ENCODE results near the gene BDH2.

The BDH2 gene

DNA sequence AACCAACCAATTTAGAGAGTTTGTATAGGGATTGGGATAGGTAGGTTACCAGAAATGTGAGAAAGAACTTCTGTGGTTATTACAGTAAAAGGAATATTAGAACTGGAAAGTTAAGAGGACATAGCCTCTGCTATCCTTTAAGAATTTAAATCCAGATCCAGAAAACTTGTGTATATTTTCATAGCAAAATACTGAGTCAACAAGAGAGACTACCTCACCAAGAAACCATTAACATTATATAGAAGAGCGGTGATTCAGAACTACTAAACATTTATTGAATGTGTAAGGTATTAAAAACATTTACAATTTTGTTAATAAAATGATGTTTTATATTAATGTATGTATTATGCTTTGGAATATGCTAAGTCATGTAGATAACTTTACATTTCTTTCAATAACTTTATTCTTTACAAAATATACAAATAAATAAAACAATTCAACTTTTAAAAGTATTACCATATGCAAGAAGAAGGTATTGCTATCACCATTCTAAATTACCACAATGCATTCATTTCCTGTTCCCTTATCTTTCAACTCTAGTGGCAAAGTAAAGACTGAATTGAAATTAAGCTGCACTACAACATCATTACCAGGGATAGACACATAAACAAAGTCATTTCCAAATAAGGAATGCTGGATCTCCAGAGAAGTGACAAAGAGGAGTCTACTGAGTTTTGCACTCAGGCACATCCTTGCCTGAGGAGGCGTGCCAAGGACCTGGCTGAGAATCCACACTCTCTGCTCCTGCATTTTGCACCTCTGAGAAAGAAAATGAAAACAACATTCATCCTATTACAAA, 6.1 kb upstream of the BDH2 start:
- ATAC-seq, result no peak
- TF ChIP-seq POU6F1 (CRISPR knock-in tag; IDR thresholded peaks at IDR 0.05; ENCODE audit: borderline replicate concordance, low read depth) (no peak), GLIS3 (CRISPR knock-in tag; IDR thresholded peaks at IDR 0.05) (no peak), ESRRG (CRISPR knock-in tag; IDR thresholded peaks at IDR 0.05) (no peak), ISL1 (CRISPR knock-in tag; IDR thresholded peaks at IDR 0.05) (no peak), BACH2 (CRISPR knock-in tag; IDR thresholded peaks at IDR 0.05; ENCODE audit: borderline replicate concordance) (no peak), PPARA (CRISPR knock-in tag; IDR thresholded peaks at IDR 0.05; ENCODE audit: borderline replicate concordance) (no peak), ZFP30 (CRISPR knock-in tag; IDR thresholded peaks at IDR 0.05) (no peak), ARNTL (CRISPR knock-in tag; IDR thresholded peaks at IDR 0.05; ENCODE audit: borderline replicate concordance, low read depth) (no peak), RARB (CRISPR knock-in tag; IDR thresholded peaks at IDR 0.05) (no peak), ZNF70 (CRISPR knock-in tag; IDR thresholded peaks at IDR 0.05) (no peak), ZNF8 (CRISPR knock-in tag; IDR thresholded peaks at IDR 0.05) (no peak), CSRNP3 (CRISPR knock-in tag; IDR thresholded peaks at IDR 0.05) (no peak), TCF4 (CRISPR knock-in tag; IDR thresholded peaks at IDR 0.05; ENCODE audit: borderline replicate concordance) (no peak), ZC3H10 (CRISPR knock-in tag; IDR thresholded peaks at IDR 0.05) (no peak), CSDC2 (CRISPR knock-in tag; IDR thresholded peaks at IDR 0.05) (no peak), ZFP3 (CRISPR knock-in tag; IDR thresholded peaks at IDR 0.05) (no peak), ZNF565 (CRISPR knock-in tag; conservative IDR thresholded peaks at IDR 0.05; ENCODE audit: low read depth) (no peak)
- TF ChIP-seq, protein P1, sequence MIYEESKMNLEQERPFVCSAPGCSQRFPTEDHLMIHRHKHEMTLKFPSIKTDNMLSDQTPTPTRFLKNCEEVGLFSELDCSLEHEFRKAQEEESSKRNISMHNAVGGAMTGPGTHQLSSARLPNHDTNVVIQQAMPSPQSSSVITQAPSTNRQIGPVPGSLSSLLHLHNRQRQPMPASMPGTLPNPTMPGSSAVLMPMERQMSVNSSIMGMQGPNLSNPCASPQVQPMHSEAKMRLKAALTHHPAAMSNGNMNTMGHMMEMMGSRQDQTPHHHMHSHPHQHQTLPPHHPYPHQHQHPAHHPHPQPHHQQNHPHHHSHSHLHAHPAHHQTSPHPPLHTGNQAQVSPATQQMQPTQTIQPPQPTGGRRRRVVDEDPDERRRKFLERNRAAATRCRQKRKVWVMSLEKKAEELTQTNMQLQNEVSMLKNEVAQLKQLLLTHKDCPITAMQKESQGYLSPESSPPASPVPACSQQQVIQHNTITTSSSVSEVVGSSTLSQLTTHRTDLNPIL (CRISPR knock-in tag; IDR thresholded peaks at IDR 0.05; ENCODE audit: low read depth), result no peak

DNA sequence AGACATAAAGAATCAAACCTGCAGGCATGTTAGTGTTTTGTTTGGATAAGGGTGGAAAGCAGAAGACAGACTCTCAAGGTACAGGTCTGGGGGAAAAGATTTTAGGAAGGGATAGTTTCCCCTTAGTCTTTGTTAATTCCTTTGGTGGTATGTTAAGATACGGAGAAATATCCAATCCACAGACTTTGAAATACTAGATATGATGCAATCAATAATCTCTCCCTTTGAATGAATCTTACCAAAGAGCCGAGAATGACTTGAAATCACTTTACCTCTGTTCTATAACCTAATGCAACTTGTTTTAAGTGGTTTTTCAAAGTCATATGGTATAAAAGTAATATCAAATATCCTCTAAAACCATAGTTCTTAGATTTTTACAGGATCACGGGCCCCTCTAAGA, 5.3 kb upstream of the BDH2 start:
- ATAC-seq, result no peak
- TF ChIP-seq BACH2 (CRISPR knock-in tag; IDR thresholded peaks at IDR 0.05; ENCODE audit: borderline replicate concordance), result no peak
- no peak for TF ChIP-seq ZFP3 (CRISPR knock-in tag; IDR thresholded peaks at IDR 0.05)
- no peak for TF ChIP-seq RARB (CRISPR knock-in tag; IDR thresholded peaks at IDR 0.05)
- TF ChIP-seq GLIS3 (CRISPR knock-in tag; IDR thresholded peaks at IDR 0.05), result no peak
- TF ChIP-seq ISL1 (CRISPR knock-in tag; IDR thresholded peaks at IDR 0.05), result no peak
- no peak for TF ChIP-seq CSDC2 (CRISPR knock-in tag; IDR thresholded peaks at IDR 0.05)
- no peak for TF ChIP-seq PATZ1 (CRISPR knock-in tag; IDR thresholded peaks at IDR 0.05; ENCODE audit: borderline replicate concordance)
- no peak for TF ChIP-seq OSR1 (CRISPR knock-in tag; IDR thresholded peaks at IDR 0.05)
- no peak for TF ChIP-seq POU6F1 (CRISPR knock-in tag; IDR thresholded peaks at IDR 0.05; ENCODE audit: borderline replicate concordance, low read depth)
- TF ChIP-seq ZNF70 (CRISPR knock-in tag; IDR thresholded peaks at IDR 0.05), result no peak
- TF ChIP-seq, protein P1 (CRISPR knock-in tag; IDR thresholded peaks at IDR 0.05; ENCODE audit: low read depth), result no peak
- no peak for TF ChIP-seq TSHZ2 (CRISPR knock-in tag; IDR thresholded peaks at IDR 0.05)
- TF ChIP-seq PPARA (CRISPR knock-in tag; IDR thresholded peaks at IDR 0.05; ENCODE audit: borderline replicate concordance), result no peak
- TF ChIP-seq TOX (CRISPR knock-in tag; IDR thresholded peaks at IDR 0.05; ENCODE audit: borderline replicate concordance), result no peak

All from SK-N-SH treated with all-trans-retinoic acid at 6 μM for 48 hours (cell line).